B cell (primary cell): ENCODE results near the gene POU4F2. TPM values are rescaled to one million over a fixed set of nuclear protein-coding genes. Genes with fewer than 3 reads are reported as not detected.
A peak's percentile ranks its signal among the peaks of the same experiment; 100 is the strongest.

Experiments
- ATAC-seq: fragments of 200-7000 bp; cut with Tn5 transposase; one replicate; pipeline ENCODE4 v1.10.0; 2021; ENCODE audit warnings: low read depth, mild to moderate bottlenecking, moderate number of reproducible peaks, moderate library complexity
- CTCF ChIA-PET: fragments of 350-600 bp; sonication (Branson Sonifier 250); formaldehyde crosslinking; loops from one replicate; lab custom pipeline; 2021; ENCODE audit warnings: antibody characterized with exemption, inconsistent platforms; lab: Charles Lee
- POLR2A ChIA-PET: fragments of 350-600 bp; sonication (Branson Sonifier 250); formaldehyde crosslinking; loops from one replicate; lab custom pipeline; 2021; ENCODE audit warnings: antibody characterized with exemption; lab: Charles Lee
- DNase-seq: peaks from one replicate; pipeline ENCODE4 v3.0.0; 2013
- H2AFZ ChIP-seq: 2 replicates; pipeline ENCODE4 v1.6.1; 2012; ENCODE audit warnings: mild to moderate bottlenecking, low read depth, low read length; ENCODE audit not compliant: insufficient read depth, poor library complexity, severe bottlenecking
- H3K27ac ChIP-seq, 2 donors: 1 replicate in 1 of 2; 2 replicates in 1 of 2; pipeline ENCODE4 v1.5.1; 2012 to 2013; ENCODE audit warnings: low read length in 2 of 2, mild to moderate bottlenecking in 2 of 2, moderate library complexity in 1 of 2
- H3K27me3 ChIP-seq, 4 experiments: fragments of 200-600 bp in 1 of 4; sonication (generic) in 1 of 4; replicated peaks in 1 of 4; 1 replicate in 2 of 4; 2 replicates in 2 of 4; pipeline versions ENCODE4 v1.6.1 to v1.7.0; 2013 to 2016; ENCODE audit warnings: low read length in 3 of 4, mild to moderate bottlenecking in 2 of 4, mixed read lengths in 1 of 4, moderate library complexity in 1 of 4; ENCODE audit not compliant: insufficient read depth in 4 of 4, control insufficient read depth in 3 of 4; ENCODE audit errors: control extremely low read depth in 1 of 4
- H3K36me3 ChIP-seq, 2 experiments: replicated peaks in 1 of 2; 1 replicate in 1 of 2; 2 replicates in 1 of 2; pipeline versions ENCODE4 v1.6.1 to v1.7.1; 2013; ENCODE audit warnings: low read length in 1 of 2; ENCODE audit not compliant: insufficient read depth in 2 of 2, control insufficient read depth in 1 of 2; ENCODE audit errors: control extremely low read depth in 1 of 2, extremely low read depth in 1 of 2
- H3K4me1 ChIP-seq, 2 donors: fragments of 200-600 bp in 1 of 2; sonication (generic) in 1 of 2; 1 replicate in 1 of 2; 2 replicates in 1 of 2; pipeline versions ENCODE4 v1.5.1 to v1.6.1; 2013 to 2017; ENCODE audit warnings: low read length in 2 of 2; ENCODE audit not compliant: control insufficient read depth in 2 of 2, insufficient read depth in 2 of 2
- H3K4me2 ChIP-seq: replicated peaks from 2 replicates; pipeline ENCODE3; 2012; ENCODE audit warnings: mild to moderate bottlenecking, low read depth, low read length; ENCODE audit not compliant: poor library complexity, severe bottlenecking
- H3K4me3 ChIP-seq, 5 experiments: fragments of 200-600 bp in 1 of 5; sonication (generic) in 1 of 5; 1 replicate in 3 of 5; 2 replicates in 2 of 5; pipeline versions ENCODE4 v1.5.1 to v1.7.0; 2011 to 2016; ENCODE audit warnings: low read length in 4 of 5, mild to moderate bottlenecking in 4 of 5, low read depth in 2 of 5, control low read depth in 1 of 5, moderate library complexity in 1 of 5; ENCODE audit not compliant: insufficient read depth in 1 of 5; ENCODE audit errors: control extremely low read depth in 1 of 5, extremely low read depth in 1 of 5
- H3K79me2 ChIP-seq: fragments of 200-600 bp; sonication (generic); one replicate; pipeline ENCODE4 v1.6.0; 2016; ENCODE audit warnings: low read length; ENCODE audit not compliant: control insufficient read depth, insufficient read depth
- H3K9ac ChIP-seq: fragments of 200-600 bp; sonication (generic); 2 replicates; pipeline ENCODE4 v1.6.1; 2017; ENCODE audit warnings: mild to moderate bottlenecking, low read length, moderate library complexity
- H3K9me3 ChIP-seq, 3 donors: one replicate each; pipeline versions ENCODE4 v1.6.1 to v1.7.1; 2013; ENCODE audit warnings: low read length in 2 of 3; ENCODE audit not compliant: control insufficient read depth in 2 of 3, insufficient read depth in 1 of 3; ENCODE audit errors: control extremely low read depth in 1 of 3
- H4K20me1 ChIP-seq: 2 replicates; pipeline ENCODE4 v1.6.0; 2012; ENCODE audit warnings: mild to moderate bottlenecking, low read length; ENCODE audit not compliant: insufficient read depth, control insufficient read depth, poor library complexity, severe bottlenecking
- H3K27ac Mint-ChIP-seq: one replicate; pipeline ENCODE4 v1.8.0; 2021; ENCODE audit warnings: mixed read lengths
- H3K27me3 Mint-ChIP-seq: one replicate; pipeline ENCODE4 v1.8.0; 2021; ENCODE audit warnings: mixed read lengths
- H3K4me1 Mint-ChIP-seq: one replicate; pipeline ENCODE4 v1.8.0; 2021; ENCODE audit warnings: mixed read lengths
- H3K4me3 Mint-ChIP-seq: one replicate; pipeline ENCODE4 v1.8.0; 2021; ENCODE audit warnings: mixed read lengths
- H3K9me3 Mint-ChIP-seq: one replicate; pipeline ENCODE4 v1.8.0; 2022; ENCODE audit warnings: mixed read lengths; ENCODE audit not compliant: insufficient read depth
- EZH2 ChIP-seq: IDR thresholded peaks from 2 replicates; pipeline ENCODE4 v1.6.1; 2012; ENCODE audit warnings: borderline replicate concordance, low read depth, mild to moderate bottlenecking, moderate library complexity, low read length; ENCODE audit not compliant: insufficient read depth, poor library complexity, severe bottlenecking
- WGBS: methylation state at CpG from one replicate; pipeline ENCODE4 v1.1.5; 2013; ENCODE audit warnings: missing lambda C conversion rate; ENCODE audit not compliant: insufficient coverage; 5-methylcytosine and 5-hydroxymethylcytosine counted together
- intact Hi-C: fragments of 100-400 bp; cut with micrococcal nuclease; formaldehyde crosslinking; loops from one replicate; pipeline ENCODE4 v1.10.0; 2022
- polyA plus RNA-seq: library from polyadenylated mRNA; depleted of rRNA; stranded (reverse); fragments of >200 nt; gene quantifications from 2 replicates; pipeline ENCODE4 v1.2.3, GENCODE V29; 2012
- total RNA-seq, 2 donors: library from RNA; stranded (reverse); fragments of 120-200 nt in 1 of 2; gene quantifications; 1 replicate in 1 of 2; 2 replicates in 1 of 2; pipeline versions ENCODE4 v1.2.3 to v1.2.4, GENCODE V29; 2013 to 2022
- TF ChIP-seq, protein P1 (sequence below): fragments of 200-600 bp; IDR thresholded peaks from one replicate; pipeline ENCODE4 v1.8.0; 2022; ENCODE audit warnings: antibody characterized with exemption, mild to moderate bottlenecking

The POU4F2 gene
- total and polyA plus RNA-seq, 2 donors (not counting 1 experiment from before 2014, with no cell fraction given), result not detected

DNA sequence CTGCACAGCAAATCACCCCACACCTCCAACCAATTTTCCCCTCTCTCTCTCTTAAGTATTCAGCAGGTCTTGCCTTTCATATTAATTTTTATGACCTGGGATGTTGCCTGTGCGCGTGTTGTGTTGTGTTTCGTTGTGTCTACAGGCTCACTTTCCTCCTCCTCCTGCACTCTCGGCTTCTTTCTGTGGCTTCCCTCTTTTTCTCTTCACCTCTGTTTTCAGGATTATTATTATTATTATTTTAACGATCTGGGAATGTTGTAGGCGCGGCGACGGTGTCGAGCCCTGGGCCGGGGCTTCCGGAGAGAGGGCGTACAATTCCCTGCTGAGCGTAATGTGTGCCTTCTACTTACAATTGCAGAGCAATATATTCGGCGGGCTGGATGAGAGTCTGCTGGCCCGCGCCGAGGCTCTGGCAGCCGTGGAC, 826 bp downstream of the POU4F2 start:
- Histone ChIP-seq H3K4me1 (peaks cover 6 to 22% of the 10 kb centered on the region in 2 donors), H3K27ac (no peak overlapping the region), H3K4me3 (no peak overlapping the region), H3K4me2 (peak overlapping the region; percentile 43), H3K9me3 (peaks cover 0 to 30% (median 5%) of the 10 kb centered on the region in 3 donors), H3K27me3 (peaks cover 0 to 57% (median 47%) of the 10 kb centered on the region in 4 experiments), H4K20me1 (no peaks in the 10 kb centered on the region), H2AFZ (peak overlapping the region; percentile 16), H3K36me3 (no peaks in the 10 kb centered on the region), H3K79me2 (no peaks in the 10 kb centered on the region), H3K9ac (no peak overlapping the region)
- ChIA-PET CTCF (no interaction called here), POLR2A (no interaction called here)
- no peak for TF ChIP-seq EZH2
- TF ChIP-seq, protein P1, sequence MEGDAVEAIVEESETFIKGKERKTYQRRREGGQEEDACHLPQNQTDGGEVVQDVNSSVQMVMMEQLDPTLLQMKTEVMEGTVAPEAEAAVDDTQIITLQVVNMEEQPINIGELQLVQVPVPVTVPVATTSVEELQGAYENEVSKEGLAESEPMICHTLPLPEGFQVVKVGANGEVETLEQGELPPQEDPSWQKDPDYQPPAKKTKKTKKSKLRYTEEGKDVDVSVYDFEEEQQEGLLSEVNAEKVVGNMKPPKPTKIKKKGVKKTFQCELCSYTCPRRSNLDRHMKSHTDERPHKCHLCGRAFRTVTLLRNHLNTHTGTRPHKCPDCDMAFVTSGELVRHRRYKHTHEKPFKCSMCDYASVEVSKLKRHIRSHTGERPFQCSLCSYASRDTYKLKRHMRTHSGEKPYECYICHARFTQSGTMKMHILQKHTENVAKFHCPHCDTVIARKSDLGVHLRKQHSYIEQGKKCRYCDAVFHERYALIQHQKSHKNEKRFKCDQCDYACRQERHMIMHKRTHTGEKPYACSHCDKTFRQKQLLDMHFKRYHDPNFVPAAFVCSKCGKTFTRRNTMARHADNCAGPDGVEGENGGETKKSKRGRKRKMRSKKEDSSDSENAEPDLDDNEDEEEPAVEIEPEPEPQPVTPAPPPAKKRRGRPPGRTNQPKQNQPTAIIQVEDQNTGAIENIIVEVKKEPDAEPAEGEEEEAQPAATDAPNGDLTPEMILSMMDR, result no peak
- DNase-seq (no peak), ATAC-seq (no peak)
- no peaks in the 10 kb centered on the region for H3K9me3 Mint-ChIP-seq
- peaks cover 80% of the 10 kb centered on the region for H3K27me3 Mint-ChIP-seq
- H3K4me1 Mint-ChIP-seq, result peaks cover 11% of the 10 kb centered on the region
- no peak overlapping the region for H3K27ac Mint-ChIP-seq
- H3K4me3 Mint-ChIP-seq, result peak overlapping the region; percentile 15
- intact Hi-C loops, result no loop called here
- WGBS, result 11% methylated on average over 15 of the region's 20 CpGs

DNA sequence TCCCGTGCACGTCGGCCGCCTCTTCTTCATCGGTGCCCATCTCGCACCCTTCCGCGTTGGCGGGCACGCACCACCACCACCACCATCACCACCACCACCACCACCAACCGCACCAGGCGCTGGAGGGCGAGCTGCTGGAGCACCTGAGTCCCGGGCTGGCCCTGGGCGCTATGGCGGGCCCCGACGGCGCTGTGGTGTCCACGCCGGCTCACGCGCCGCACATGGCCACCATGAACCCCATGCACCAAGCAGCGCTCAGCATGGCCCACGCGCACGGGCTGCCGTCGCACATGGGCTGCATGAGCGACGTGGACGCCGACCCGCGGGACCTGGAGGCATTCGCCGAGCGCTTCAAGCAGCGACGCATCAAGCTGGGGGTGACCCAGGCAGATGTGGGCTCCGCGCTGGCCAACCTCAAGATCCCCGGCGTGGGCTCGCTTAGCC, 1.4 kb downstream of the POU4F2 start:
- Mint-ChIP-seq H3K4me3 (no peak overlapping the region), H3K27ac (no peak overlapping the region), H3K9me3 (no peaks in the 10 kb centered on the region), H3K4me1 (peaks cover 11% of the 10 kb centered on the region), H3K27me3 (peaks cover 77% of the 10 kb centered on the region)
- intact Hi-C loops, result no loop called here
- TF ChIP-seq, protein P1, result no peak
- TF ChIP-seq EZH2, result no peak
- no peak overlapping the region for H3K4me3 ChIP-seq
- H3K27me3 ChIP-seq, result peaks cover 0 to 55% (median 44%) of the 10 kb centered on the region in 4 experiments
- H3K79me2 ChIP-seq, result no peaks in the 10 kb centered on the region
- DNase-seq (no peak), ATAC-seq (no peak)
- CTCF ChIA-PET, result no interaction called here
- no peak overlapping the region for H2AFZ ChIP-seq
- WGBS, result 15% methylated on average over 45 of the region's 46 CpGs
- no peaks in the 10 kb centered on the region for H4K20me1 ChIP-seq
- no peaks in the 10 kb centered on the region for H3K36me3 ChIP-seq
- peaks cover 6 to 22% of the 10 kb centered on the region in 2 donors for H3K4me1 ChIP-seq
- peaks cover 0 to 30% (median 6%) of the 10 kb centered on the region in 3 donors for H3K9me3 ChIP-seq
- POLR2A ChIA-PET, result no interaction called here
- no peak overlapping the region for H3K27ac ChIP-seq
- no peak overlapping the region for H3K4me2 ChIP-seq
- no peak overlapping the region for H3K9ac ChIP-seq
